RCC 7860 (cell line): ENCODE data around the gene TTL.
"Not testable (repeated sequence)": the region's sequence is repeated elsewhere in the genome, so short reads cannot be mapped to it uniquely, and the experiment has no call there.

ENCODE experiments used
- DNase-seq: peaks from one replicate; pipeline ENCODE4 v3.0.0-alpha.2; 2015; ENCODE audit warnings: low spot score
- FAIRE-seq: peaks from 2 replicates; lab custom pipeline; 2012; peaks lifted over from hg19 to GRCh38; lab: Jason Lieb, UNC

Gene TTL

GRCh38 chr2:112481528-112482233 lies at the start of gene TTL:
Gene TTL, plus strand, starts transcription at chr2:112482156. Its CDS starts 189 bp downstream, at chr2:112482345.
- FAIRE-seq (no peak), DNase-seq (peak; percentile 24)

- FAIRE-seq, DNase-seq: not testable (repeated sequence)
Observed at GRCh38 chr2:112432390-112432734, 49.6 kb upstream of the TTL start.

DNA sequence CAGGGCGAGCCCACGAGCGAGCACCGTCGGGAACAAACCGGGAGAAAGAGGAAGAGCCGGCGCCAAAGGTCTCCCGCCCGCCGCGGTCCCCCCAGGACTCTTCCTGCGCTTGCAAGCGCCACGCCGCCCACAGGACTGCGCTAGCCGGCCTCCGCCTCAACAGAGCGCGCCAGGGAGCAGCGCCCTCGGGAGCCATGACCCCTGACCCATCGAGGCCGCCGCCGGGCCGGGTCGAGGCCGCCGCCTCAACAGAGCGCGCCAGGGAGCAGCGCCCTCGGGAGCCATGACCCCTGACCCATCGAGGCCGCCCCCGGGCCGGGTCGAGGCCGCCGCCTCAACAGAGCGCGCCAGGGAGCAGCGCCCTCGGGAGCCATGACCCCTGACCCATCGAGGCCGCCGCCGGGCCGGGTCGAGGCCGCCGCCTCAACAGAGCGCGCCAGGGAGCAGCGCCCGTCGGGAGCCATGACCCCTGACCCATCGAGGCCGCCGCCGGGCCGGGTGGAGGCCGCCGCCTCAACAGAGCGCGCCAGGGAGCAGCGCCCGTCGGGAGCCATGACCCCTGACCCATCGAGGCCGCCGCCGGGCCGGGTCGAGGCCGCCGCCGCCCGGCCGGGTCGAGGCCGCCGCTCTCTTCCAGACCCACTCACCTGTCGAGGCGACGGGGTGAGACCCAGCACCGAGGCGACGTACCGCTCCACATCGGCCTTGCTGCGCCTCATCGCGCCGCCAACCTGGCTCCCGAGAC lies 49.0 kb upstream of the TTL start:
- FAIRE-seq, DNase-seq: not testable (repeated sequence)

- FAIRE-seq = peak; percentile 93
- DNase-seq = peak; percentile 68
Observed at GRCh38 chr2:112433480-112433879, 48.5 kb upstream of the TTL start, which contains the start of gene RGPD8. Gene RGPD8, minus strand, starts transcription at chr2:112433645. Its CDS starts 192 bp downstream, at chr2:112433453.

- DNase-seq (no peak), FAIRE-seq (no peak)
Observed at GRCh38 chr2:112433932-112434730, 47.8 kb upstream of the TTL start.

- not testable (repeated sequence) for FAIRE-seq, DNase-seq
Observed at GRCh38 chr2:112434890-112435715, 46.9 kb upstream of the TTL start.

DNA sequence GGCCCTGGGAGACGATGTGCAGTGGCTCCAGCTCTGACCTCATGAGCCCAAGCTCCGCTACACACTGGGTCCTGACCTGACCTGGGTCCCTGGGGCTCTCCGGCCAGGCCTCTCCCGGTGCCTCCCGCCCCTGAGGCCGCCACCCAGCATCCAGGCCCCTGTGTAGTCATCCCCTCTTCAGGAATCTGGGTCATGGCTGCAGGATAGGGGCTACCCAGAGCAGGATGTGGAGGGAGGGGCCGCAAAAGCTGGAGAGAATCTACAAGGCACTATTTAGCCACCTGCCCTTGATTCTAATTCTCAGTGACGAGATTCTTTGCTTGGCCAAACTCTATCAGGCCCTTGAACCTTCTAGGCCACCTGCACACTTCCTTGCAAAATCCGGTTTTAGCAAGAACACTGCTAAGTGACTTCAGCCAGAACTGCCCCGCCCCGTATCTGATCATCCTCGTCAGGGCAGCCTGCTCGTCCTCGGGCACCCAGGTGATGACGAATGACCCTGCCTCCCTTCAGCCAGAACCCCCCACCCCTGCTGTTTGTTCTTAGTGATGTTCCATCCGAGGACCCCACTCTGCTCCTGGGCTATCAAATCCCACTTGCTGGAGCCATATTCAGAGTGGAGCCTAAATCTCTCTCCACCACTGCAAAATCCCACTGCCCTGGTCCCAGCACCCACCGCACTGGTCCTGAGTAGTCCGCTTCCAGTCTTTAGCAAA lies 46.1 kb upstream of the TTL start:
- not testable (repeated sequence) for DNase-seq, FAIRE-seq

DNA sequence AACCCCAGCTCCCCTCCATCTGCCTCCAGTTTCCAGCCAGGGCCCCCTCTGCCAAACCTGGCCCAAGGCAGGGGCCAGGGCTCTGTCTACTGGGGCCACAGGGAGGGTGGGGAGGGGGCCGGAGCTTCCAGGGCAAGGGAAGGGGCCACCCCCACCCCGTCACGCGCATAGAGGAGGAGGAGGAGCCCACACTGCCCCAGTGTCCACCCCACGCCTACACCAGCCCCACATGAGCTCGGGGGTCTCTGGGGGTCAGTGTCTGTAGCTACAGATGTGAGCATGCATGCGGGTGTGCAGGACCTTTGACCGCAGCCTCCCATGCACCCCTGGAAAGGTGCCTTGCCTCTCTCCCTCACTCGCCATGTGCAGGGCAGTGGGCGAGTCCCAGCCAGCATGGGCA lies 45.0 kb upstream of the TTL start:
- not testable (repeated sequence) for FAIRE-seq, DNase-seq

DNA sequence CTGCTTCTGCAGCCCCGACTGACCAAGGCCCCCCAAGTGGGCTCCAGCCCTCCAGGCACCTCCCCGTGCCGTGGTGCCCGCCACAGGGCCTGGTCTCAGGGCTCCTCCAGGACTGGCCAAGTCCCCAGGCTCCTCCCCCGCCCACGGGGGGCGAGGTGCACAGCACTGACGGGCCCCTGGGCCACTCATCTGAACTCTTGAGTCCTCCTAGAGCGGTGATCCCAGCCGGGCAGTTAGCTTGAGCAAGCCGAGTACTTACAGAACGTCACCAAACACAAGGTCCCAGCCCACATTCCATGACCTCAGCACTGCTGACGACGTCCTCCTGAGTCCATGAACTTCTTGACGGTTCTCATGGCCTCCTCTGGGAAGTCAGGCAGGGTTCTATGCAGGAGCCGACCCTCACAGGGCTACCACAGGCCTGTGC lies 44.5 kb upstream of the TTL start:
- not testable (repeated sequence) for FAIRE-seq, DNase-seq

- FAIRE-seq, DNase-seq: not testable (repeated sequence)
Observed at GRCh38 chr2:112438603-112439261, 43.2 kb upstream of the TTL start.

- not testable (repeated sequence) for DNase-seq, FAIRE-seq
Observed at GRCh38 chr2:112444256-112444655, 37.7 kb upstream of the TTL start.

DNA sequence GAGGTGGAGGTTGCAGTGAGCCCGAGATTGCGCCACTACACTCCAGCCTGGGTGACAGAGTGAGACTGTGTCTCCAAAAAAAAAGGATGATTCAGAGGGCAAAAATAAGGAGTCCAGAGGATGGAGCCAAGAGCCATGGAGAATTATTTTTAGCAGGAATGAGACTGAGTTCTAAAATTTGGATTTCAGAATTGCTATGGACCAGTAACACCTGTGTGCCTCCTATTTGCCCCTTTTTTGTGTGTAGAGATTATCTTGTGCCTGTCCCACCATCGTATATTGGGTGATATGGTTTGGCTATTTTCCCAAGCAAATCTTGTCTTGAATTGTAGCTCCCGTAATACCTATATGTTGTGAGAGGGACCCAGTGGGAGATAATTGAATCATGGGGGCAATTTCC lies 32.1 kb upstream of the TTL start:
- no peak for FAIRE-seq
- DNase-seq = no peak

DNA sequence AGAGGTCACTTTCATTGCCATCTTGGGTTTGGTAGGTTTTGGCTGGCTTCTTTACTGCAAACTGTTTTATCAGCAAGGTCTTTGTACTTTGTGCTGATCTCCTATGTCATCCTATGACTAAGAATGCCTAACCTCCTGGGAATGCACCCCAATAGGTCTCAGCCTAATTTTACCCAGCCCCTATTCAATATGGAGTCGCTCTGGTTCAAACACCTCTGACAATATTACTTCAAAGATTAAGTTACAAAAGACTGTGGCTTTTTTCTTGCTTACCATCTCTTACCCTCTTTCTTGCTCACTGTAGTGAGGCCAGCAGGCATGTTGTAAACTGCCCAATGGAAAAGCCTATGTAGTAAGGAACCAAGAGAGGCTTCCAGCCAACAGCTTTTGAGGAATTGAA lies 30.6 kb upstream of the TTL start:
- DNase-seq (no peak), FAIRE-seq (no peak)

DNA sequence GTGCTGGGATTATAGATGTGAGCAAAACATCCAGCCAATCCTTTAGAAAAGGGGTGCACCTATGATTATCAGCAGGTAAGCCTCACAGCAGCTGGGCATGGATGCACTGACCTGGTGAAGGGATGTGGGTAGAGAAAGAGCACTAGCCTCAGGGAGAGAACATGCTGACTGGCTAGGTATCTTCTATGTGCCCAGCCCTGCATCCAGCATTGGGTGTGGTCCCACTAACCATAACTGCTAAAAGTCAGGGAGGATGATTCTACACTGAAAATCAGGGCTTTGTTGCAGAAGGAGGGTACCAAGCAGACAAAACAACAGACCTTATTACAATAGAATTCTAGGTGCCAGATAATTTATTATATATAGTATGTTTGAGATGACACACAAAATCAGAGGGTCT lies 27.4 kb upstream of the TTL start:
- DNase-seq (no peak), FAIRE-seq (no peak)

DNA sequence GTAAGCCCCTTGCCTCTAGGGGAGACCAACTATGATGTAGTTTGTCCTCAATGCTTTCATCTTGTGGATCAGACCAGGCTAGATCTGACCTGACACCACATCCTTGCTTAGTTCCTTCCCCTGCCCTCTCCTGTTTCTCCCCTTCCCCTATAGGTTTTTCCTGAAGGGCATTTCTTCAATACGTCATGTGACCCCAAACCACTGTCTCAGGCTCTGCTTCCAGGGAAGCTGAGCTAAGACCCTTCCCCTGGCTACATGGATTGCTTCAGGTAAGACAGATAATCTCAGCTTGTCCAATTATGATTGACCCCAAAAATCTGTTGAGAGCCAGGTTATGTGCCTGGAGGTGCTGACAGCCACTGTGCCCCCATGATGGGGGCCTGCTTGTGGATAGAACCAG lies 22.6 kb upstream of the TTL start:
- DNase-seq (no peak), FAIRE-seq (no peak)

- DNase-seq = no peak
- FAIRE-seq = no peak
Observed at GRCh38 chr2:112462178-112462577, 19.8 kb upstream of the TTL start.

DNA sequence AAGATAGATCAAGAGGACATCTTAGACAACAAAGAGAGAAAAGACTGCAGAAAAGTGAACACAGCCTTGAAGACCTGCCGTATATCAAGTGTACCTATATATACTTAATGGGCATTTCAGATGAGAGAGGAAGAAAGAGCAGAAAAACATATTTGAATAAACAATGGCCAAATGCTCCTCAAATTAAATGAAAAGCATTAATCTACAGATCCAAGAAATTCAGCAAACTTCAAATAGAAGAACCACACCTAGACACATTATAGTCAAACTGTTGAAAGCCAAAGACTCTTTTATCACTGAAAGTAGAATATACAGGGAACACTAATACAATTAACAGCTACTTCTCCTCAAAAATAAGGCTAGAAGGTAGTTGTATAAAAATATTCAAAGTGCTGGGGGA lies 18.7 kb upstream of the TTL start:
- no peak for FAIRE-seq
- DNase-seq = no peak

GRCh38 chr2:112465382-112465781 lies 16.6 kb upstream of the TTL start:
- DNase-seq (no peak), FAIRE-seq (no peak)

DNA sequence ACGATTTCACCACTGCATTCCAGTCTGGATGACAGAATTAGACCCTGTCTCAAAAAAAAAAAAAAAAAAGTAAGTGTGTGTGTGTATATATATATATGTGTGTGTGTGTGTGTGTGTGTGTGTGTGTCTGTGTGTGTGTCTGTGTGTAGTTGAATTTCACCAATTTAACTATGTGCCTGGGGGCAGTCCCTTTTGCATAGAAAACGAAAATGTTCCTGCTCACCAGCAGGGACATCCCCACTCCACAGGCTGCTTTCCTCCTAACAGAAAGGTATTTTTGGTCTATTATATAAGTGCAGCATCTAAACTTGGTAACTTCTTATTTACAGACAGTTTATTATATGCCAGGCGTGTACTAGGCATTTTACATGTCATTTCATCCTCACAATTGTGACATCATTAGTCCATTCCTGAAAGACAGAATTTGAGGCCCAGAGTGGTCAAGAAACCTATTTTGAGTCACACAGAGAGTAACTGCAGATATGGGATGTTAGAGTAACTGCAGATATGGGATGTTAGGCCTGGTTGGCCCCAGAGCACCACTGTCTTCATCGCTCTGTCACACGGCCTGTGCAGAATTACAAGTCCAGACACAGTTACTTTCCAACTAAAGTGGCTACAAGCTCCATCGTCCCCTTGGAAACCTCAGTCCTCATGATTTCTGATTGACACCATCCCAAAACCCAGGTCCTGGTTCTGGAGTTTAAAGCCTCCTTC lies 9.3 kb upstream of the TTL start:
- DNase-seq (no peak), FAIRE-seq (no peak)
